ENCODE measurements around the gene RTP5.
"Not testable (repeated sequence)": the region's sequence is repeated elsewhere in the genome, so short reads cannot be mapped to it uniquely, and the experiment has no call there.

The RTP5 gene

GRCh38 chr2:241867776-241868420 lies 1.6 kb upstream of the RTP5 start:
- DNase-seq (ENCODE audit: low spot score in 2 of 2), result no peak
- ATAC-seq (ENCODE audit: low read depth), result peak; percentile 39
- Mint-ChIP-seq H3K36me3 (peaks cover 6% of the 10 kb centered on the region), H3K4me1 (peaks cover 25% of the 10 kb centered on the region), H3K9me3 (no peaks in the 10 kb centered on the region), H3K27ac (no peak overlapping the region), H3K4me3 (no peak overlapping the region), H3K27me3 (peaks cover 22% of the 10 kb centered on the region)

GRCh38 chr2:241868661-241869081 lies 858 bp upstream of the RTP5 start:
- ATAC-seq (ENCODE audit: low read depth) (no peak), DNase-seq (ENCODE audit: low spot score in 2 of 2) (no peak)
- peaks cover 7% of the 10 kb centered on the region for H3K36me3 Mint-ChIP-seq
- no peaks in the 10 kb centered on the region for H3K9me3 Mint-ChIP-seq
- no peak overlapping the region for H3K27ac Mint-ChIP-seq
- no peak overlapping the region for H3K4me3 Mint-ChIP-seq
- peaks cover 23% of the 10 kb centered on the region for H3K4me1 Mint-ChIP-seq
- peaks cover 22% of the 10 kb centered on the region for H3K27me3 Mint-ChIP-seq

GRCh38 chr2:241870081-241870541 lies 582 bp downstream of the RTP5 start:
- Mint-ChIP-seq H3K4me3 (no peak overlapping the region), H3K9me3 (no peaks in the 10 kb centered on the region), H3K4me1 (peaks cover 12% of the 10 kb centered on the region), H3K36me3 (peaks cover 3% of the 10 kb centered on the region), H3K27ac (no peak overlapping the region), H3K27me3 (peaks cover 11% of the 10 kb centered on the region)
- no peak for DNase-seq (ENCODE audit: low spot score in 2 of 2)
- ATAC-seq (ENCODE audit: low read depth), result no peak

GRCh38 chr2:241870611-241871537 lies 1.3 kb downstream of the RTP5 start:
- Mint-ChIP-seq H3K27ac (peak overlapping the region; percentile 20), H3K4me1 (peaks cover 9% of the 10 kb centered on the region), H3K27me3 (peaks cover 3% of the 10 kb centered on the region), H3K9me3 (no peaks in the 10 kb centered on the region), H3K36me3 (peaks cover 2% of the 10 kb centered on the region), H3K4me3 (no peak overlapping the region)
- ATAC-seq (ENCODE audit: low read depth) (peak; percentile 40), DNase-seq (ENCODE audit: low spot score in 2 of 2) (no peak)

GRCh38 chr2:241871538-241872312 lies 2.2 kb downstream of the RTP5 start:
- Mint-ChIP-seq H3K4me3 (no peak overlapping the region), H3K36me3 (peaks cover 2% of the 10 kb centered on the region), H3K9me3 (no peaks in the 10 kb centered on the region), H3K27ac (peak overlapping the region; percentile 20), H3K4me1 (peaks cover 8% of the 10 kb centered on the region), H3K27me3 (peaks cover 2% of the 10 kb centered on the region)
- ATAC-seq (ENCODE audit: low read depth) (no peak), DNase-seq (ENCODE audit: low spot score in 2 of 2) (no peak)

- H3K4me3 Mint-ChIP-seq, result no peak overlapping the region
- no peaks in the 10 kb centered on the region for H3K9me3 Mint-ChIP-seq
- no peak overlapping the region for H3K27ac Mint-ChIP-seq
- no peak for ATAC-seq (ENCODE audit: low read depth)
- no peak for DNase-seq (ENCODE audit: low spot score in 2 of 2)
- H3K36me3 Mint-ChIP-seq, result peaks cover 2% of the 10 kb centered on the region
- peaks cover 8% of the 10 kb centered on the region for H3K4me1 Mint-ChIP-seq
- H3K27me3 Mint-ChIP-seq, result peaks cover 2% of the 10 kb centered on the region
Observed at GRCh38 chr2:241872313-241872642, 2.7 kb downstream of the RTP5 start.

- Mint-ChIP-seq H3K4me3 (no peak overlapping the region), H3K4me1 (peaks cover 8% of the 10 kb centered on the region), H3K27me3 (peaks cover 2% of the 10 kb centered on the region), H3K36me3 (peaks cover 2% of the 10 kb centered on the region), H3K27ac (no peak overlapping the region), H3K9me3 (no peaks in the 10 kb centered on the region)
- ATAC-seq (ENCODE audit: low read depth) (no peak), DNase-seq (ENCODE audit: low spot score in 2 of 2) (no peak)
Observed at GRCh38 chr2:241873081-241873802, 3.7 kb downstream of the RTP5 start.

- peaks cover 2% of the 10 kb centered on the region for H3K27me3 Mint-ChIP-seq
- H3K4me1 Mint-ChIP-seq, result peaks cover 5% of the 10 kb centered on the region
- no peak for ATAC-seq (ENCODE audit: low read depth)
- H3K4me3 Mint-ChIP-seq, result no peak overlapping the region
- H3K36me3 Mint-ChIP-seq, result peaks cover 2% of the 10 kb centered on the region
- no peak for DNase-seq (ENCODE audit: low spot score in 2 of 2)
- no peak overlapping the region for H3K27ac Mint-ChIP-seq
- H3K9me3 Mint-ChIP-seq, result no peaks in the 10 kb centered on the region
Observed at GRCh38 chr2:241873803-241874110, 4.2 kb downstream of the RTP5 start.

- peaks cover 2% of the 10 kb centered on the region for H3K27me3 Mint-ChIP-seq
- no peaks in the 10 kb centered on the region for H3K9me3 Mint-ChIP-seq
- DNase-seq (ENCODE audit: low spot score in 2 of 2) (no peak), ATAC-seq (ENCODE audit: low read depth) (no peak)
- H3K4me1 Mint-ChIP-seq, result peaks cover 5% of the 10 kb centered on the region
- H3K4me3 Mint-ChIP-seq, result no peak overlapping the region
- peaks cover 2% of the 10 kb centered on the region for H3K36me3 Mint-ChIP-seq
- H3K27ac Mint-ChIP-seq, result no peak overlapping the region
Observed at GRCh38 chr2:241874277-241874925, 4.9 kb downstream of the RTP5 start.

GRCh38 chr2:241875754-241876527 lies 6.4 kb downstream of the RTP5 start:
- not testable (repeated sequence) for H3K27ac Mint-ChIP-seq, H3K27me3 Mint-ChIP-seq, H3K4me3 Mint-ChIP-seq

GRCh38 chr2:241876528-241877196 lies 7.1 kb downstream of the RTP5 start:
- peaks cover 2% of the 10 kb centered on the region for H3K27me3 Mint-ChIP-seq
- no peak overlapping the region for H3K4me3 Mint-ChIP-seq
- H3K36me3 Mint-ChIP-seq, result peaks cover 2% of the 10 kb centered on the region
- no peak for DNase-seq (ENCODE audit: low spot score in 2 of 2)
- no peak overlapping the region for H3K27ac Mint-ChIP-seq
- peaks cover 16% of the 10 kb centered on the region for H3K4me1 Mint-ChIP-seq
- H3K9me3 Mint-ChIP-seq, result no peaks in the 10 kb centered on the region
- no peak for ATAC-seq (ENCODE audit: low read depth)

More at GRCh38 chr2:241875754-241876527, 6.4 kb downstream of the RTP5 start:
- H3K9me3 Mint-ChIP-seq; DNase-seq (ENCODE audit: low spot score in 2 of 2); H3K36me3 Mint-ChIP-seq; ATAC-seq (ENCODE audit: low read depth); H3K4me1 Mint-ChIP-seq: not testable (repeated sequence)

GRCh38 chr2:241877197-241877685 lies 7.7 kb downstream of the RTP5 start:
- Mint-ChIP-seq H3K4me3 (no peak overlapping the region), H3K36me3 (peaks cover 2% of the 10 kb centered on the region), H3K9me3 (no peaks in the 10 kb centered on the region), H3K27me3 (peaks cover 2% of the 10 kb centered on the region), H3K27ac (no peak overlapping the region), H3K4me1 (peaks cover 16% of the 10 kb centered on the region)
- no peak for ATAC-seq (ENCODE audit: low read depth)
- DNase-seq (ENCODE audit: low spot score in 2 of 2), result no peak
